ENCODE results near the gene BFSP2.

BFSP2 gene

GRCh38 chr3:133366921-133367320 is 32.9 kb upstream of the BFSP2 start:
- no peaks in the 10 kb centered on the region for H3K9me2 ChIP-seq (replicated peaks; ENCODE audit: insufficient read depth, low read length)

GRCh38 chr3:133367403-133367802 is 32.5 kb upstream of the BFSP2 start:
- Histone ChIP-seq H3K4me3 (ENCODE audit: low read length) (no peak overlapping the region), H3K79me2 (ENCODE audit: low read length) (no peaks in the 10 kb centered on the region), H3K9me2 (replicated peaks; ENCODE audit: insufficient read depth, low read length) (no peaks in the 10 kb centered on the region), H3K9ac (ENCODE audit: low read length) (no peak overlapping the region), H3K4me1 (ENCODE audit: low read length) (no peaks in the 10 kb centered on the region), H4K20me1 (ENCODE audit: insufficient read depth, low read length) (no peaks in the 10 kb centered on the region), H3K27ac (ENCODE audit: low read length) (no peak overlapping the region), H3K36me3 (replicated peaks; ENCODE audit: insufficient read depth, low read length) (no peaks in the 10 kb centered on the region), H3K9me3 (replicated peaks; ENCODE audit: insufficient read depth, low read length) (no peaks in the 10 kb centered on the region), H3F3A (ENCODE audit: insufficient read depth, low read length) (no peaks in the 10 kb centered on the region), H3K4me2 (ENCODE audit: low read depth, low read length) (no peak overlapping the region), H3K27me3 (replicated peaks; ENCODE audit: insufficient read depth, low read length) (no peaks in the 10 kb centered on the region), H2AFZ (ENCODE audit: low read length) (no peak overlapping the region)
- DNase-seq: no peak
- no peak for TF ChIP-seq EZH2 (optimal IDR thresholded peaks at IDR 0.05; ENCODE audit: low read depth, low read length)
- no peak for TF ChIP-seq EZH2phosphoT487 (IDR thresholded peaks at IDR 0.05; ENCODE audit: low read length)
- TF ChIP-seq CTCF (IDR thresholded peaks at IDR 0.05; ENCODE audit: low read length): no peak

More at GRCh38 chr3:133366921-133367320, 32.9 kb upstream of the BFSP2 start:
- DNase-seq: no peak
- H3K27ac ChIP-seq (ENCODE audit: low read length): no peak overlapping the region
- H2AFZ ChIP-seq (ENCODE audit: low read length): no peak overlapping the region
- H3K4me2 ChIP-seq (ENCODE audit: low read depth, low read length): no peak overlapping the region
- no peaks in the 10 kb centered on the region for H3K79me2 ChIP-seq (ENCODE audit: low read length)
- H4K20me1 ChIP-seq (ENCODE audit: insufficient read depth, low read length): no peaks in the 10 kb centered on the region
- no peaks in the 10 kb centered on the region for H3F3A ChIP-seq (ENCODE audit: insufficient read depth, low read length)
- TF ChIP-seq CTCF (IDR thresholded peaks at IDR 0.05; ENCODE audit: low read length): no peak
- no peak for TF ChIP-seq EZH2 (optimal IDR thresholded peaks at IDR 0.05; ENCODE audit: low read depth, low read length)
- TF ChIP-seq EZH2phosphoT487 (IDR thresholded peaks at IDR 0.05; ENCODE audit: low read length): no peak
- H3K4me3 ChIP-seq (ENCODE audit: low read length): no peak overlapping the region
- H3K4me1 ChIP-seq (ENCODE audit: low read length): no peaks in the 10 kb centered on the region
- no peaks in the 10 kb centered on the region for H3K36me3 ChIP-seq (replicated peaks; ENCODE audit: insufficient read depth, low read length)
- H3K9ac ChIP-seq (ENCODE audit: low read length): no peak overlapping the region
- no peaks in the 10 kb centered on the region for H3K9me3 ChIP-seq (replicated peaks; ENCODE audit: insufficient read depth, low read length)
- H3K27me3 ChIP-seq (replicated peaks; ENCODE audit: insufficient read depth, low read length): no peaks in the 10 kb centered on the region

GRCh38 chr3:133367956-133368355 is 31.9 kb upstream of the BFSP2 start:
- Histone ChIP-seq H3K4me3 (ENCODE audit: low read length) (no peak overlapping the region), H3K36me3 (replicated peaks; ENCODE audit: insufficient read depth, low read length) (no peaks in the 10 kb centered on the region), H3K4me2 (ENCODE audit: low read depth, low read length) (no peak overlapping the region), H3K9me2 (replicated peaks; ENCODE audit: insufficient read depth, low read length) (no peaks in the 10 kb centered on the region), H3K27me3 (replicated peaks; ENCODE audit: insufficient read depth, low read length) (no peaks in the 10 kb centered on the region), H2AFZ (ENCODE audit: low read length) (no peak overlapping the region), H3K9ac (ENCODE audit: low read length) (no peak overlapping the region), H4K20me1 (ENCODE audit: insufficient read depth, low read length) (no peaks in the 10 kb centered on the region), H3K9me3 (replicated peaks; ENCODE audit: insufficient read depth, low read length) (no peaks in the 10 kb centered on the region), H3K79me2 (ENCODE audit: low read length) (no peaks in the 10 kb centered on the region), H3K27ac (ENCODE audit: low read length) (no peak overlapping the region), H3F3A (ENCODE audit: insufficient read depth, low read length) (no peaks in the 10 kb centered on the region), H3K4me1 (ENCODE audit: low read length) (no peaks in the 10 kb centered on the region)
- DNase-seq: no peak
- TF ChIP-seq CTCF (IDR thresholded peaks at IDR 0.05; ENCODE audit: low read length): no peak
- TF ChIP-seq EZH2 (optimal IDR thresholded peaks at IDR 0.05; ENCODE audit: low read depth, low read length): no peak
- no peak for TF ChIP-seq EZH2phosphoT487 (IDR thresholded peaks at IDR 0.05; ENCODE audit: low read length)

All from MM.1S (cell line).